ENCODE results near the gene NRIP1.
"Not testable (repeated sequence)": the region's sequence is repeated elsewhere in the genome, so short reads cannot be mapped to it uniquely, and the experiment has no call there.

NRIP1 gene

GRCh38 chr21:15037095-15037899 is 27.5 kb downstream of the NRIP1 start:
- DNase-seq = no peak

DNA sequence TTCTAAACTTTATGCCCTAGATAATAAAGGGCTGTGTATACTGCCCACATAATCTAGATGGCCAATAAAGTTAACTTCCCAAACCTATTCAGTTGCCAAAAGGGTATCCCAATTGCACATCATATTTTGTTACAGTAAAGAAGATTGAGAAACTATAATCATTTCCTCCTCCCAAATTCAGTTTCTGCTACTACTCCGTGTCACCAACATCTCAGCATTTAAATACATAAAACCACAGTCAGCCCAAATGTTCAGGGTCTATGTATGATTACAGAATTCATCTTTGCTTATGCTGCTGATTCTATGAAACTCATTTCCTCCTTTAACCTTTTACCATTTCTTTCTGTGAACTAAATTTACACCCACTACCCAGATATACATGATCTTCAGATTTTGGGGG is 28.6 kb downstream of the NRIP1 start:
- DNase-seq = no peak

- no peak for DNase-seq
Observed at GRCh38 chr21:15034126-15034853, 30.5 kb downstream of the NRIP1 start.

GRCh38 chr21:15031790-15032357 is 32.9 kb downstream of the NRIP1 start:
- no peak for DNase-seq

DNA sequence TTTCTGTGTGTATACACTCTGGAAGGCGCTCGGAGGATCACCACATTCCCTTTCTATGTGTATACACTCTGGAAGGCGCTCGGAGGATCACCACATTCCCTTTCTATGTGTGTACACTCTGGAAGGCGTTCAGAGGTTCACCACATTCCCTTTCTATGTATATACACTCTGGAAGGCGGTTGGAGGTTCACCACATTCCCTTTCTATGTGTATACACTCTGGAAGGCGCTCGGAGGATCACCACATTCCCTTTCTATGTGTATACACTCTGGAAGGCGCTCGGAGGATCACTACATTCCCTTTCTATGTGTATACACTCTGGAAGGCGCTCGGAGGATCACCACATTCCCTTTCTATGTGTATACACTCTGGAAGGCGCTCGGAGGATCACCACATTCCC is 33.4 kb downstream of the NRIP1 start:
- not testable (repeated sequence) for DNase-seq

DNA sequence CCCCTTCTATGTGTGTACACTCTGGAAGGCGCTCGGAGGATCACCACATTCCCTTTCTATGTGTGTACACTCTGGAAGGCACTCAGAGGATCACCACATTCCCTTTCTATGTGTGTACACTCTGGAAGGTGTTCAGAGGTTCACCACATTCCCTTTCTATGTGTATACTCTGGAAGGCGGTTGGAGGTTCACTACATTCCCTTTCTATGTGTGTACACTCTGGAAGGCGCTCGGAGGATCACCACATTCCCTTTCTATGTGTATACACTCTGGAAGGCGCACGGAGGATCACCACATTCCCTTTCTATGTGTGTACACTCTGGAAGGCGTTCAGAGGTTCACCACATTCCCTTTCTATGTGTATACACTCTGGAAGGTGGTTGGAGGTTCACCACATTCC is 33.9 kb downstream of the NRIP1 start:
- not testable (repeated sequence) for DNase-seq

DNA sequence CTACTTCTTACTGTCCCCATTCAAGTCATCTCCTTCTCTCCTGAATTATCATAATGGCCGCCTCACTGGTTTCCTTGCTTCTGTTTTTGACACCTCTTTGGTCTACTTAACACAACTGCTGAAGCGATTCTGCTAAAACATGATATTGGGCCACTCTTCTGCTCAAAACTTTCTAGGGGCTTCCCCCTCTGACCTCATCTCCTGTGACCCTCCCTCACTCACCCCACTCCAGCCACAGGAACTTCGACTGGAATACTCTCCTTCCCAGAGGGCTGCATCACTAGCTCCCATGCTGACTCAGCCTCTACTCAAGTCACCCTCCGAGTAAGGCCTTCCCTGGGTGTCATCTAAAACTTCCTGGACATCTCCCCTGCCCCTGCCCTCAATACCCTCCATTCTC is 35.7 kb downstream of the NRIP1 start:
- DNase-seq = no peak

- DNase-seq = no peak
Observed at GRCh38 chr21:15028186-15028585, 36.6 kb downstream of the NRIP1 start.

GRCh38 chr21:15027056-15027455 is 37.7 kb downstream of the NRIP1 start:
- DNase-seq = no peak

GRCh38 chr21:15026370-15026769 is 38.4 kb downstream of the NRIP1 start:
- no peak for DNase-seq

- no peak for DNase-seq
Observed at GRCh38 chr21:15023776-15024175, 41.0 kb downstream of the NRIP1 start.

- DNase-seq = no peak
Observed at GRCh38 chr21:15022608-15023261, 42.1 kb downstream of the NRIP1 start.

DNA sequence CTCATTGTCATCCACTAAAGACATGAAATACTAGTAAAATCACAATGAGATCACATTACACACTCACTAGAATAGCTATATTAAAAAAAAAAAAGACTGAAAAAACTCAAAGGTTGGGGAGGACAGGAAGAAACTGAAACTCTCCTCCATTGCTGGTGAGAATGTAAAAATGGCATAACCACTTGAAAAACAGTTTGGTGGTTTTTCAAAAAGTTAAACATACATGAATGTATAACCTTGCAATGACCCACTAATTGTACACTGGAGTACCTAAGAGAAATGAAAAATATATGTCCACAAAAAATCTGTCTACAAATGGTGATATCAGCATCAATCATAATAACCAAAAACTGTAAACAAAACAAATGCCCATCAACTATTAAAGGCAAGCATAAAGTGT is 44.0 kb downstream of the NRIP1 start:
- no peak for DNase-seq

GRCh38 chr21:15018382-15018781 is 46.4 kb downstream of the NRIP1 start:
- no peak for DNase-seq

DNA sequence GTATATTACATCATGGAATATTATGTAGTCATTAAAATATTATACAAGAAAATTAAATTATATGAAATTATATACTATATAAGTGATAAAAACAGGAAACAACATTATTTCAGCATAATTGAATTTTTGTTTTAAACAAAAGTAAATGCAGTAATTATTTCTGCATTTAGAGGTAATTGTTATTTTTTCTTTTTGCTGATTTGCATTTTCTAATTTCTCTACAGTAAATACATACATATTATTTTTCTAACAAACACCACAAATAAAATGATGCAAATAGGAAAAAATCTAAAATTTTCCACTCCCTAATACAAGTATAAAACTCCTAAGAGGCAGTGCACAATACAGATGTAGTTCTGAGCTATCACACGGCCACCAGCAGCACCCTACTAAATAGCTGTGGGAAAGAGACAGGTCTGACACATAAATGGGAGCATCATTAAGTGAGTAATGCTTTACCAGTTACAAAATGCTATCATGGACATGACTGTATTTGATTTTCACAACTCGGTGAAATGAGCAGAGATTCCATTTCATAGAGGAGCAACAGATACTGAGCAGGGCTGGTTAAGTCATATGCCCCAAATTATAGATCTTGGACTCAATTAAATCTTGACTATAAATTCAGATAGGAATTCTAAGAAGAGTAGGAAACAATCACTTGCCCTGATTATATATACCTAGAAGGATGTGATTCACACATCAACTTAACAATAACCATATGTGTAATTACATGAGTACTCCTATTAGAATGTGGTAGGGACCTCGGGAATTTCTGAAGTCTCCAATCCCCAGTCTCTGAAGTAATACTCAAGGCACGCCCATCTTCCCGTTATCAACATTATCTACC is 49.0 kb downstream of the NRIP1 start:
- no peak for DNase-seq

- DNase-seq = no peak
Observed at GRCh38 chr21:15014221-15014620, 50.6 kb downstream of the NRIP1 start.

GRCh38 chr21:15011967-15012366 is 52.8 kb downstream of the NRIP1 start:
- DNase-seq = no peak

GRCh38 chr21:15010645-15011044 is 54.2 kb downstream of the NRIP1 start:
- no peak for DNase-seq

GRCh38 chr21:15009837-15010363 is 54.9 kb downstream of the NRIP1 start:
- no peak for DNase-seq

- no peak for DNase-seq
Observed at GRCh38 chr21:15007716-15008296, 57.0 kb downstream of the NRIP1 start.

- no peak for DNase-seq
Observed at GRCh38 chr21:15006594-15007230, 58.1 kb downstream of the NRIP1 start.
